Caco-2 (cell line): ENCODE data around the gene SHKBP1. TPM values are rescaled to one million over a fixed set of nuclear protein-coding genes. Genes with fewer than 3 reads are reported as not detected.

Source experiments
- BruUV-seq: library from RNA; stranded (reverse); fragments of 400-500 nt; replicated peaks from 2 replicates; lab custom pipeline; 2021; lab: Mats Ljungman, UMichigan
- CTCF ChIA-PET: fragments of 300-600 bp; sonication (Branson Sonifier 250); formaldehyde crosslinking; loops from one replicate; lab custom pipeline; 2022; ENCODE audit warnings: antibody characterized with exemption; lab: Charles Lee
- POLR2A ChIA-PET: fragments of 300-600 bp; sonication (Branson Sonifier 250); formaldehyde crosslinking; loops from one replicate; lab custom pipeline; 2022; ENCODE audit warnings: antibody characterized with exemption; lab: Charles Lee
- DNase-seq, 2 experiments: peaks; one replicate each; pipeline versions ENCODE4 v3.0.0 to v3.0.0-alpha.2; 2020 to 2022
- H3K27me3 ChIP-seq: replicated peaks from 2 replicates; pipeline ENCODE4 v1.6.0; 2011; ENCODE audit warnings: low read length; ENCODE audit not compliant: control insufficient read depth, insufficient read depth
- H3K36me3 ChIP-seq: 2 replicates; pipeline ENCODE4 v1.5.1; 2011; ENCODE audit warnings: low read length; ENCODE audit not compliant: control insufficient read depth, insufficient read depth
- H3K4me1 ChIP-seq: fragments of 250-450 bp; sonication (Bioruptor Pico); 2 replicates; pipeline ENCODE4 v1.5.1; 2020; ENCODE audit warnings: mild to moderate bottlenecking
- H3K4me3 ChIP-seq: 2 replicates; pipeline ENCODE4 v1.5.1; 2011; ENCODE audit warnings: low read depth, mild to moderate bottlenecking, control low read depth, low read length
- H3K9me3 ChIP-seq: fragments of 250-450 bp; sonication (Bioruptor Pico); 2 replicates; pipeline ENCODE4 v1.5.1; 2020; ENCODE audit warnings: mild to moderate bottlenecking, moderate library complexity
- H3K27ac Mint-ChIP-seq: one replicate; pipeline ENCODE4 v1.8.0; 2022; ENCODE audit warnings: mixed read lengths; ENCODE audit not compliant: unreplicated experiment
- H3K27me3 Mint-ChIP-seq: one replicate; pipeline ENCODE4 v1.8.0; 2022; ENCODE audit warnings: mixed read lengths; ENCODE audit not compliant: insufficient read depth, unreplicated experiment
- H3K36me3 Mint-ChIP-seq: one replicate; pipeline ENCODE4 v1.8.0; 2022; ENCODE audit warnings: mild to moderate bottlenecking, mixed read lengths; ENCODE audit not compliant: insufficient read depth, unreplicated experiment
- H3K4me1 Mint-ChIP-seq: one replicate; pipeline ENCODE4 v1.8.0; 2022; ENCODE audit warnings: low read depth, mixed read lengths; ENCODE audit not compliant: unreplicated experiment
- H3K4me3 Mint-ChIP-seq: one replicate; pipeline ENCODE4 v1.8.0; 2022; ENCODE audit warnings: mild to moderate bottlenecking, moderate library complexity, mixed read lengths; ENCODE audit not compliant: unreplicated experiment
- H3K9me3 Mint-ChIP-seq: one replicate; pipeline ENCODE4 v1.8.0; 2022; ENCODE audit warnings: mixed read lengths; ENCODE audit not compliant: unreplicated experiment
- intact Hi-C: fragments of 100-400 bp; cut with micrococcal nuclease; formaldehyde crosslinking; loops from one replicate; pipeline ENCODE4 v1.10.0; 2022; ENCODE audit not compliant: unreplicated experiment
- total RNA-seq: library from RNA; stranded (reverse); gene quantifications from 2 replicates; pipeline ENCODE4 v1.2.3, GENCODE V29; 2022
- TF ChIP-seq, protein P1 (sequence below), 2 experiments: fragments of 200-600 bp in 1 of 2; IDR thresholded peaks; 1 replicate in 1 of 2; 2 replicates in 1 of 2; pipeline versions ENCODE4 v1.5.1 to v1.8.0; 2011 to 2022; ENCODE audit warnings: antibody characterized with exemption in 1 of 2, control low read depth in 1 of 2, inconsistent platforms in 1 of 2, low read depth in 1 of 2, low read length in 1 of 2, mild to moderate bottlenecking in 1 of 2, moderate library complexity in 1 of 2; ENCODE audit not compliant: insufficient read depth in 1 of 2, severe bottlenecking in 1 of 2, unreplicated experiment in 1 of 2

The SHKBP1 gene
- total RNA-seq, 1 experiment from 2014 or later: 82.6 TPM

DNA sequence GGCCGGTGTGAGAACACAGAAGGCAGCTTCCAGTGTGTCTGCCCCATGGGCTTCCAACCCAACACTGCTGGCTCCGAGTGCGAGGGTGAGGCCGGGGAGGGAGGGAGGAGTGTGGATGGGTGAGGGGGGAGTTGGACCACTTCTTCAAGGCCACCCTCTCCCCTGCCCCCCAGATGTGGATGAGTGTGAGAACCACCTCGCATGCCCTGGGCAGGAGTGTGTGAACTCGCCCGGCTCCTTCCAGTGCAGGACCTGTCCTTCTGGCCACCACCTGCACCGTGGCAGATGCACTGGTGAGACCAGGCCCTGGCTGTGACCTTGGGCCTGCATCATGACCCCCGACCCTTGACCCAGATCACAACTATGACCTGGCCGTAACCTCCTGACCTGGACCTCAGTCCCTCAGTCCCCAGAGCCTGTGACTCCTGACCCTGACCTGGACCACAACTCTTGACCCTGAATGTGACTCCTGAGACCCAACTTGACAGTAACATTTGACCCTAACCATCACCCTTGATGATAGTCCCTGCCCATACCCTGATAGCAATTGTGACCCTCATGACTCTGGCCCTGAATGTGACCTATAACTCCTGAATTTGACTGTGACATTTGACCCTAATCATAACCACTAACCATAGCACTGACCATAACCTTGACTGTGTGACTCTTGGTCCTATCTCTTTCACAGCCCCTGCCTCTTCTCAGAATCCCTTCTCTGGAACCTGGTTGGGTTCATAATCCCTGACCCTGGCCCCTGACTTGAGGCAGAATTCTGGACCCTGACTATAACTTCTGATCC, 35.4 kb downstream of the SHKBP1 start:
- Mint-ChIP-seq H3K36me3 (peaks cover 30% of the 10 kb centered on the region), H3K27ac (no peak overlapping the region), H3K4me1 (peaks cover 39% of the 10 kb centered on the region), H3K27me3 (no peaks in the 10 kb centered on the region), H3K4me3 (peak overlapping the region; percentile 97), H3K9me3 (no peaks in the 10 kb centered on the region)
- CTCF ChIA-PET: no interaction called here
- Histone ChIP-seq H3K27me3 (no peaks in the 10 kb centered on the region), H3K36me3 (no peaks in the 10 kb centered on the region), H3K4me1 (peaks cover 23% of the 10 kb centered on the region), H3K4me3 (no peak overlapping the region), H3K9me3 (no peaks in the 10 kb centered on the region)
- intact Hi-C loops: no loop called here
- peak in 1 of 2 experiments; percentile 37 for DNase-seq
- TF ChIP-seq, protein P1, sequence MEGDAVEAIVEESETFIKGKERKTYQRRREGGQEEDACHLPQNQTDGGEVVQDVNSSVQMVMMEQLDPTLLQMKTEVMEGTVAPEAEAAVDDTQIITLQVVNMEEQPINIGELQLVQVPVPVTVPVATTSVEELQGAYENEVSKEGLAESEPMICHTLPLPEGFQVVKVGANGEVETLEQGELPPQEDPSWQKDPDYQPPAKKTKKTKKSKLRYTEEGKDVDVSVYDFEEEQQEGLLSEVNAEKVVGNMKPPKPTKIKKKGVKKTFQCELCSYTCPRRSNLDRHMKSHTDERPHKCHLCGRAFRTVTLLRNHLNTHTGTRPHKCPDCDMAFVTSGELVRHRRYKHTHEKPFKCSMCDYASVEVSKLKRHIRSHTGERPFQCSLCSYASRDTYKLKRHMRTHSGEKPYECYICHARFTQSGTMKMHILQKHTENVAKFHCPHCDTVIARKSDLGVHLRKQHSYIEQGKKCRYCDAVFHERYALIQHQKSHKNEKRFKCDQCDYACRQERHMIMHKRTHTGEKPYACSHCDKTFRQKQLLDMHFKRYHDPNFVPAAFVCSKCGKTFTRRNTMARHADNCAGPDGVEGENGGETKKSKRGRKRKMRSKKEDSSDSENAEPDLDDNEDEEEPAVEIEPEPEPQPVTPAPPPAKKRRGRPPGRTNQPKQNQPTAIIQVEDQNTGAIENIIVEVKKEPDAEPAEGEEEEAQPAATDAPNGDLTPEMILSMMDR (IDR thresholded peaks at IDR 0.05; ENCODE audit: insufficient read depth in 1 of 2, low read depth in 1 of 2, low read length in 1 of 2, severe bottlenecking in 1 of 2, unreplicated experiment in 1 of 2): no peak
- no TSS peak for BruUV-seq
- POLR2A ChIA-PET: no interaction called here

DNA sequence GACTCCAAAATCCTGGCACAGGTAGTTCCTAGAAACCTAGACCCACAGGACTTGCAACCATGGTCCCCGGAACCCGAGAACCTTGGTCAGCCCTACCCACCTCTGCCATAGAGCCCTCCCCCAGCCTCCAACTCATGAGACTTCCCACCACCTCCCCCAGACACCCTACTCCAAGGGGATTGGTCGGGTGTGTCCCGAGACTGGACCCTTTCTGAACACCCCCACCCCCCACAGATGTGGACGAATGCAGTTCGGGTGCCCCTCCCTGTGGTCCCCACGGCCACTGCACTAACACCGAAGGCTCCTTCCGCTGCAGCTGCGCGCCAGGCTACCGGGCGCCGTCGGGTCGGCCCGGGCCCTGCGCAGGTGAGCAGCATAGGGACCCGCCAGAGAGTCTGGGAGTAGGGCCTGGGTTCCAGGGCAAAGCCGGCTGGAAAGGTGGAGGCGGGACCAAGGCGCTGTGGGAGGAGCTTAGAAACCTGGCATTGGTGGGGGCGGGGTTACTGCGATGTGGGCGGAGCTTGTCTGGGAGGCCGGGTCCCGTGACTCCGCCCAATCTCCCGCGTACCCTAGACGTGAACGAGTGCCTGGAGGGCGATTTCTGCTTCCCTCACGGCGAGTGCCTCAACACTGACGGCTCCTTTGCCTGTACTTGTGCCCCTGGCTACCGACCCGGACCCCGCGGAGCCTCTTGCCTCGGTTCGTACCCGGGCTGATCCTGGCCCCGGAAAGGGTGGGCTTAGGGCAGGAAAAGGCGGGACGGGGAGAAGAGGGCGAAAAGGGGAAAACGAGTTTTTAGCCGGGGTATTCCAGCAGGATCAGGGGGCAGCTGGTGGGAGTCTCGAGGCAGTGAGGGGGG, 36.4 kb downstream of the SHKBP1 start:
- CTCF ChIA-PET: interaction anchor here (0.6 to 2.6 kb wide), 2 partner anchors 9 to 22 kb away, joined by 3 to 13 read pairs; no protein-coding TSS in a partner anchor
- intact Hi-C loops: no loop called here

More for the DNA sequence above, 36.4 kb downstream of the SHKBP1 start:
- Mint-ChIP-seq H3K27ac (peak overlapping the region; percentile 97), H3K9me3 (no peaks in the 10 kb centered on the region), H3K4me3 (peak overlapping the region; percentile 97), H3K27me3 (no peaks in the 10 kb centered on the region), H3K4me1 (peaks cover 29% of the 10 kb centered on the region), H3K36me3 (peaks cover 27% of the 10 kb centered on the region)
- Histone ChIP-seq H3K27me3 (no peaks in the 10 kb centered on the region), H3K4me1 (peaks cover 14% of the 10 kb centered on the region), H3K4me3 (peak overlapping the region; percentile 71), H3K36me3 (no peaks in the 10 kb centered on the region), H3K9me3 (no peaks in the 10 kb centered on the region)
- no TSS peak for BruUV-seq
- POLR2A ChIA-PET: interaction anchor here (0.6 kb wide), 1 partner anchor 746 kb away, joined by 3 read pairs; no protein-coding TSS in a partner anchor
- TF ChIP-seq, protein P1 (IDR thresholded peaks at IDR 0.05; ENCODE audit: insufficient read depth in 1 of 2, low read depth in 1 of 2, low read length in 1 of 2, severe bottlenecking in 1 of 2, unreplicated experiment in 1 of 2): no peak
- DNase-seq: peak; percentile 49 to 52
